ENCODE measurements around the gene KCTD16. TPM values are rescaled to one million over a fixed set of nuclear protein-coding genes. Genes with fewer than 3 reads are reported as not detected.

Gene KCTD16
- total RNA-seq, 1 donor from 2014 or later = 0.10 TPM

Small RNA genes lying within 50 kb of the gene (small RNA-seq; reads per million reads assigned to genes)
- gene CKS1BP5 (ENCODE audit: low replicate concordance) = not detected
- not detected for gene RN7SL87P (ENCODE audit: low replicate concordance)

Other genes starting within 250 kb of the KCTD16 start
- gene YIPF5, start 214 bp upstream of the KCTD16 start, total RNA-seq = 59.2 TPM